Adrenal gland (tissue), 12 donors: Measurements from ENCODE around the gene PGBD5. TPM values are rescaled to one million over a fixed set of nuclear protein-coding genes. Genes with fewer than 3 reads are reported as not detected.

Experiments
- DNase-seq, 7 donors: peaks; one replicate each; pipeline ENCODE4 v3.0.0-alpha.2; 2019 to 2020
- H3K27ac ChIP-seq, 5 donors: fragments of 200-600 bp; sonication (generic) in 4 of 5; 1 replicate in 3 of 5; 2 replicates in 2 of 5; pipeline versions ENCODE4 v1.5.1 to v1.8.0; 2016 to 2020; ENCODE audit warnings: mild to moderate bottlenecking in 1 of 5
- H3K27me3 ChIP-seq: fragments of 200-600 bp; 2 replicates; pipeline ENCODE4 v1.8.0; 2021
- H3K36me3 ChIP-seq, 2 donors: fragments of 200-600 bp; replicated peaks in 1 of 2; 1 replicate in 1 of 2; 2 replicates in 1 of 2; pipeline versions ENCODE4 v1.5.1 to v1.8.0; 2018 to 2022
- H3K4me1 ChIP-seq, 2 donors: fragments of 200-600 bp; replicated peaks in 1 of 2; 1 replicate in 1 of 2; 2 replicates in 1 of 2; pipeline versions ENCODE4 v1.5.1 to v1.8.0; 2018 to 2021
- H3K4me3 ChIP-seq, 4 donors: fragments of 200-600 bp; sonication (generic) in 3 of 4; one replicate each; pipeline ENCODE4 v1.5.1; 2016 to 2018
- H3K9me3 ChIP-seq, 3 donors: fragments of 200-600 bp; sonication (generic) in 1 of 3; replicated peaks in 1 of 3; 1 replicate in 2 of 3; 2 replicates in 1 of 3; pipeline versions ENCODE4 v1.5.1 to v1.8.0; 2016 to 2021
- CTCF ChIP-seq, 6 experiments: fragments of 450-650 bp in 4 of 6; fragments of 200-600 bp in 2 of 6; sonication (generic) in 1 of 6; IDR thresholded peaks; 1 replicate in 5 of 6; 2 replicates in 1 of 6; pipeline versions ENCODE4 v1.5.1 to v1.8.0; 2016 to 2021; ENCODE audit warnings: antibody characterized with exemption in 6 of 6, mild to moderate bottlenecking in 2 of 6, moderate library complexity in 1 of 6
- POLR2A ChIP-seq, 2 donors: fragments of 450-650 bp; IDR thresholded peaks; one replicate each; pipeline ENCODE4 v1.6.1; 2017; ENCODE audit warnings: antibody characterized with exemption in 2 of 2, mild to moderate bottlenecking in 2 of 2, moderate library complexity in 1 of 2
- whole genome bisulfite sequencing, 4 donors: extraction: QIAGEN DNeasy Blood & Tissue Kit in 2 of 4; methylation state at CpG; one replicate each; pipeline versions ENCODE4 v1.1.5 to v1.1.7; 2013 to 2017; 5-methylcytosine and 5-hydroxymethylcytosine counted together
- intact Hi-C, 2 donors: fragments of 100-400 bp; cut with DNase I; formaldehyde crosslinking; loops; one replicate each; pipeline versions ENCODE4 v1.14.1 to v1.15.0; 2022 to 2023
- polyA plus RNA-seq, 3 donors: library from polyadenylated mRNA; stranded (reverse); fragments of 200-250 nt in 2 of 3; fragments of 350-450 nt in 1 of 3; fragmentation: Illumina TruSeq in 1 of 3; extraction: RNeasy Lipid Tissue Mini Kit (QIAGEN cat#74804) in 1 of 3; gene quantifications; one replicate each; pipeline ENCODE4 v1.2.3, GENCODE V29; 2013 to 2014
- total RNA-seq, 9 donors: library from RNA; depleted of rRNA in 4 of 9; stranded (reverse); fragments of >200 nt in 4 of 9; fragments of 120-200 nt in 1 of 9; fragmentation: NEBNext Ultra II Directional in 1 of 9; extraction: Animal tissue kit (Norgen Biotek cat#: 25700) in 1 of 9; gene quantifications; one replicate each; pipeline versions ENCODE4 v1.1.0 to v1.2.4, GENCODE V29; 2013 to 2023
- donor health status: healthy with polysubstance abuse.
- donor health status: Bipolar disorder and iron deficiency.
- donor health status: DM: yes; HTN: yes; CAD: no.
- donor health status: DM: no; HTN: no; CAD: no.
- donor health status: DM: no; HTN: no; CAD: no.
- donor health status: DM: yes; HTN: yes; CAD: no.

The PGBD5 gene
- total and polyA plus RNA-seq, 12 donors: 1.5 to 27.9 (median 9.9) TPM

GRCh38 chr1:230319014-230319747, 107.0 kb downstream of the PGBD5 start:
- peak in 1 of 7 donors; percentile 13 for DNase-seq

GRCh38 chr1:230317823-230318819, 108.0 kb downstream of the PGBD5 start:
- H3K4me3 ChIP-seq: no peak overlapping the region
- no peaks in the 10 kb centered on the region for H3K4me1 ChIP-seq
- WGBS, 4 donors: 61 to 68% (median 66%) methylated on average over 21 to 23 of the region's 23 CpGs
- no peaks in the 10 kb centered on the region for H3K9me3 ChIP-seq
- intact Hi-C loops: no loop called here
- no peak overlapping the region for H3K27ac ChIP-seq
- H3K27me3 ChIP-seq: no peaks in the 10 kb centered on the region
- TF ChIP-seq CTCF (IDR thresholded peaks at IDR 0.05) (no peak), POLR2A (IDR thresholded peaks at IDR 0.05) (no peak)
- peak in 5 of 7 donors; percentile 43 to 81 (median 75) for DNase-seq
- no peaks in the 10 kb centered on the region for H3K36me3 ChIP-seq

More at GRCh38 chr1:230319014-230319747, 107.0 kb downstream of the PGBD5 start:
- Histone ChIP-seq H3K9me3 (no peaks in the 10 kb centered on the region), H3K4me3 (no peak overlapping the region), H3K27me3 (no peaks in the 10 kb centered on the region), H3K27ac (no peak overlapping the region), H3K36me3 (no peaks in the 10 kb centered on the region), H3K4me1 (no peaks in the 10 kb centered on the region)
- intact Hi-C loops: no loop called here
- 95 to 97% (median 95%) methylated on average over 12 to 17 of the region's 17 CpGs for WGBS, 4 donors
- TF ChIP-seq POLR2A (IDR thresholded peaks at IDR 0.05) (no peak), CTCF (IDR thresholded peaks at IDR 0.05) (no peak)

GRCh38 chr1:230316864-230317745, 109.0 kb downstream of the PGBD5 start:
- Histone ChIP-seq H3K27me3 (no peaks in the 10 kb centered on the region), H3K36me3 (no peaks in the 10 kb centered on the region), H3K4me3 (no peak overlapping the region), H3K4me1 (no peaks in the 10 kb centered on the region), H3K9me3 (no peaks in the 10 kb centered on the region), H3K27ac (no peak overlapping the region)
- peak in 1 of 7 donors; percentile 9 for DNase-seq
- TF ChIP-seq POLR2A (IDR thresholded peaks at IDR 0.05) (no peak), CTCF (IDR thresholded peaks at IDR 0.05) (no peak)
- 87 to 90% (median 88%) methylated on average over 14 to 23 of the region's 23 CpGs for WGBS, 4 donors
- intact Hi-C loops: no loop called here
